DMS79 (cell line): ENCODE measurements around the gene WDFY2.
"Not testable (repeated sequence)": the region's sequence is repeated elsewhere in the genome, so short reads cannot be mapped to it uniquely, and the experiment has no call there.

Experiments used
- DNase-seq: peaks from one replicate; lab custom pipeline; 2025; lab: John Stamatoyannopoulos, UW

The WDFY2 gene

GRCh38 chr13:51666839-51667238 lies 82.6 kb downstream of the WDFY2 start:
- no peak for DNase-seq

GRCh38 chr13:51668580-51669195 lies 84.4 kb downstream of the WDFY2 start:
- DNase-seq: no peak

GRCh38 chr13:51673165-51673564 lies 88.9 kb downstream of the WDFY2 start:
- no peak for DNase-seq

GRCh38 chr13:51674276-51674675 lies 90.0 kb downstream of the WDFY2 start:
- DNase-seq: peak; percentile 85

GRCh38 chr13:51675385-51675784 lies 91.1 kb downstream of the WDFY2 start:
- DNase-seq: no peak

- no peak for DNase-seq
These were observed 91.6 kb downstream of the WDFY2 start for GRCh38 chr13:51675877-51676276.

- no peak for DNase-seq
These were observed 92.5 kb downstream of the WDFY2 start for GRCh38 chr13:51676739-51677138.

GRCh38 chr13:51678420-51678819 lies 94.2 kb downstream of the WDFY2 start:
- DNase-seq: no peak

- no peak for DNase-seq
These were observed 95.4 kb downstream of the WDFY2 start for GRCh38 chr13:51679616-51680015.

GRCh38 chr13:51681037-51681678 lies 96.9 kb downstream of the WDFY2 start:
- DNase-seq: no peak

- no peak for DNase-seq
These were observed 98.4 kb downstream of the WDFY2 start for GRCh38 chr13:51682686-51683085.

GRCh38 chr13:51683597-51683996 lies 99.3 kb downstream of the WDFY2 start:
- no peak for DNase-seq

GRCh38 chr13:51684076-51684475 lies 99.8 kb downstream of the WDFY2 start:
- no peak for DNase-seq

GRCh38 chr13:51687947-51688714 lies 103.9 kb downstream of the WDFY2 start:
- no peak for DNase-seq

- no peak for DNase-seq
These were observed 104.8 kb downstream of the WDFY2 start for GRCh38 chr13:51688937-51689662.

GRCh38 chr13:51689663-51689996 lies 105.4 kb downstream of the WDFY2 start:
- no peak for DNase-seq

GRCh38 chr13:51695677-51696076 lies 111.4 kb downstream of the WDFY2 start:
- DNase-seq: not testable (repeated sequence)

GRCh38 chr13:51697181-51697580 lies 112.9 kb downstream of the WDFY2 start:
- no peak for DNase-seq

- DNase-seq: no peak
These were observed 113.6 kb downstream of the WDFY2 start for GRCh38 chr13:51697855-51698254.

- DNase-seq: no peak
These were observed 114.1 kb downstream of the WDFY2 start for GRCh38 chr13:51698352-51698751.

GRCh38 chr13:51704399-51705313 lies 120.4 kb downstream of the WDFY2 start:
- DNase-seq: no peak

- DNase-seq: no peak
These were observed 123.2 kb downstream of the WDFY2 start for GRCh38 chr13:51707461-51707860.
